H1 (cell line): ENCODE data around the gene TET1. TPM values are rescaled to one million over a fixed set of nuclear protein-coding genes. Genes with fewer than 3 reads are reported as not detected.

Experiments
- CTCF ChIA-PET: fragments of 300-600 bp; sonication (Branson Sonifier 250); formaldehyde crosslinking; loops from one replicate; lab custom pipeline; 2021; ENCODE audit not compliant: partially characterized antibody; lab: Charles Lee
- POLR2A ChIA-PET: fragments of 300-600 bp; sonication (Branson Sonifier 250); formaldehyde crosslinking; loops from one replicate; lab custom pipeline; 2021; ENCODE audit warnings: inconsistent platforms; ENCODE audit not compliant: partially characterized antibody; lab: Charles Lee
- DNase-seq, 2 experiments: peaks; one replicate each; pipeline versions ENCODE4 v3.0.0 to v3.0.0-alpha.2; 2010 to 2022; ENCODE audit warnings: low spot score in 2 of 2, low read depth in 1 of 2, mixed read lengths in 1 of 2
- FAIRE-seq: peaks from 2 replicates; lab custom pipeline; 2011; peaks lifted over from hg19 to GRCh38; lab: Jason Lieb, UNC
- H2AFZ ChIP-seq: 2 replicates; pipeline ENCODE4 v1.8.1; 2012; ENCODE audit warnings: low read length, inconsistent platforms
- H2AK5ac ChIP-seq: 2 replicates; pipeline ENCODE4 v1.6.1; 2013; ENCODE audit warnings: low read depth, low read length
- H2BK120ac ChIP-seq: replicated peaks from 2 replicates; pipeline ENCODE3; 2013; ENCODE audit warnings: low read depth, low read length, inconsistent platforms
- H2BK12ac ChIP-seq: 2 replicates; pipeline ENCODE4 v1.6.1; 2013; ENCODE audit warnings: low read depth, low read length
- H2BK15ac ChIP-seq: 2 replicates; pipeline ENCODE4 v1.6.1; 2013; ENCODE audit warnings: low read length
- H2BK20ac ChIP-seq: 2 replicates; pipeline ENCODE4 v1.6.1; 2013; ENCODE audit warnings: low read length
- H2BK5ac ChIP-seq: 2 replicates; pipeline ENCODE4 v1.6.1; 2013; ENCODE audit warnings: low read depth, low read length
- H3K14ac ChIP-seq: 2 replicates; pipeline ENCODE4 v1.6.1; 2013; ENCODE audit warnings: inconsistent platforms; ENCODE audit not compliant: insufficient read length
- H3K18ac ChIP-seq: 2 replicates; pipeline ENCODE4 v1.6.1; 2013; ENCODE audit warnings: low read length; ENCODE audit errors: extremely low read depth
- H3K23ac ChIP-seq: 2 replicates; pipeline ENCODE4 v1.6.1; 2013; ENCODE audit warnings: inconsistent platforms; ENCODE audit not compliant: insufficient read length
- H3K23me2 ChIP-seq: 2 replicates; pipeline ENCODE4 v1.6.1; 2013; ENCODE audit warnings: low read depth, low read length
- H3K27ac ChIP-seq: 2 replicates; pipeline ENCODE4 v1.6.1; 2011; ENCODE audit warnings: low read depth, low read length, inconsistent platforms
- H3K27me3 ChIP-seq, 4 experiments: replicated peaks in 1 of 4; 1 replicate in 1 of 4; 2 replicates in 3 of 4; pipeline versions ENCODE4 v1.6.1 to v1.8.1; 2011 to 2013; ENCODE audit warnings: low read length in 3 of 4, mild to moderate bottlenecking in 3 of 4, inconsistent platforms in 2 of 4, mixed read lengths in 2 of 4, moderate library complexity in 1 of 4; ENCODE audit not compliant: control insufficient read depth in 3 of 4, insufficient read depth in 3 of 4; ENCODE audit errors: extremely low read depth in 1 of 4
- H3K36me3 ChIP-seq, 4 experiments: 2 replicates each; pipeline versions ENCODE4 v1.6.1 to v1.8.1; 2011 to 2013; ENCODE audit warnings: mild to moderate bottlenecking in 4 of 4, low read length in 3 of 4, moderate library complexity in 2 of 4, control low read depth in 1 of 4, inconsistent platforms in 1 of 4; ENCODE audit not compliant: insufficient read depth in 4 of 4, control insufficient read depth in 2 of 4
- H3K4ac ChIP-seq: replicated peaks from 2 replicates; pipeline ENCODE3; 2013; ENCODE audit warnings: low read length, low read depth, mixed read lengths, inconsistent platforms; ENCODE audit not compliant: insufficient read length
- H3K4me1 ChIP-seq, 4 experiments: replicated peaks in 1 of 4; 1 replicate in 1 of 4; 2 replicates in 3 of 4; pipeline versions ENCODE4 v1.6.1 to v1.8.1; 2011 to 2013; ENCODE audit warnings: low read length in 3 of 4, inconsistent platforms in 2 of 4, mixed read lengths in 1 of 4; ENCODE audit not compliant: insufficient read depth in 4 of 4, control insufficient read depth in 3 of 4
- H3K4me2 ChIP-seq, 2 experiments: 2 replicates each; pipeline versions ENCODE4 v1.6.1 to v1.8.1; 2011 to 2013; ENCODE audit warnings: low read depth in 2 of 2, low read length in 2 of 2, control low read depth in 1 of 2, inconsistent platforms in 1 of 2, mild to moderate bottlenecking in 1 of 2; ENCODE audit not compliant: insufficient read depth in 1 of 2
- H3K4me3 ChIP-seq, 4 experiments: fragments of 200-600, 300-600 bp in 1 of 4; sonication (generic), shearing (Covaris generic), sonication (Bioruptor Twin) in 1 of 4; 2 replicates each; pipeline versions ENCODE4 v1.5.1 to v1.8.1; 2011 to 2016; ENCODE audit warnings: low read length in 4 of 4, low read depth in 3 of 4, control low read depth in 2 of 4, inconsistent platforms in 2 of 4, mild to moderate bottlenecking in 2 of 4, mixed read lengths in 1 of 4, moderate library complexity in 1 of 4; ENCODE audit not compliant: insufficient read depth in 2 of 4; ENCODE audit errors: extremely low read depth in 1 of 4
- H3K56ac ChIP-seq: replicated peaks from 2 replicates; pipeline ENCODE3; 2013; ENCODE audit warnings: low read depth, mild to moderate bottlenecking, mixed read lengths, low read length, inconsistent platforms; ENCODE audit not compliant: insufficient read length
- H3K79me1 ChIP-seq: 2 replicates; pipeline ENCODE4 v1.6.1; 2013; ENCODE audit warnings: low read depth, low read length, control low read depth
- H3K79me2 ChIP-seq, 2 experiments: 2 replicates each; pipeline versions ENCODE4 v1.6.1 to v1.8.1; 2012 to 2013; ENCODE audit warnings: low read length in 2 of 2, mild to moderate bottlenecking in 2 of 2, inconsistent platforms in 1 of 2; ENCODE audit not compliant: insufficient read depth in 2 of 2, control insufficient read depth in 1 of 2
- H3K9ac ChIP-seq, 4 experiments: replicated peaks in 1 of 4; 1 replicate in 1 of 4; 2 replicates in 3 of 4; pipeline versions ENCODE4 v1.6.1 to v1.8.1; 2011 to 2013; ENCODE audit warnings: low read depth in 3 of 4, low read length in 3 of 4, control low read depth in 2 of 4, mild to moderate bottlenecking in 2 of 4, moderate library complexity in 2 of 4, inconsistent platforms in 1 of 4; ENCODE audit errors: extremely low read depth in 1 of 4
- H3K9me3 ChIP-seq, 2 experiments: 2 replicates each; pipeline versions ENCODE4 v1.6.1 to v1.8.1; 2012 to 2013; ENCODE audit warnings: mild to moderate bottlenecking in 2 of 2, moderate library complexity in 2 of 2, control low read depth in 1 of 2, inconsistent platforms in 1 of 2, low read depth in 1 of 2, low read length in 1 of 2, mixed read lengths in 1 of 2; ENCODE audit not compliant: insufficient read depth in 2 of 2
- H4K20me1 ChIP-seq, 2 experiments: replicated peaks in 1 of 2; 2 replicates each; pipeline versions ENCODE3 to v1.8.1; 2011 to 2013; ENCODE audit warnings: inconsistent platforms in 2 of 2, low read length in 2 of 2, mild to moderate bottlenecking in 1 of 2; ENCODE audit not compliant: insufficient read depth in 2 of 2, control insufficient read depth in 1 of 2
- H4K5ac ChIP-seq: 2 replicates; pipeline ENCODE4 v1.6.1; 2013; ENCODE audit warnings: low read length, low read depth, mixed read lengths, inconsistent platforms; ENCODE audit not compliant: insufficient read length
- H4K8ac ChIP-seq: 2 replicates; pipeline ENCODE4 v1.8.0; 2013; ENCODE audit warnings: mild to moderate bottlenecking, moderate library complexity, low read length, inconsistent platforms; ENCODE audit not compliant: insufficient read depth; ENCODE audit errors: extremely low read depth
- H4K91ac ChIP-seq: replicated peaks from 2 replicates; pipeline ENCODE3; 2013; ENCODE audit warnings: low read length, mixed read lengths, inconsistent platforms; ENCODE audit not compliant: insufficient read length
- CREB1 ChIP-seq: IDR thresholded peaks from 2 replicates; pipeline ENCODE4 v1.6.1; 2012; ENCODE audit warnings: inconsistent platforms
- CTBP2 ChIP-seq: IDR thresholded peaks from 2 replicates; pipeline ENCODE4 v1.7.0; 2011; ENCODE audit warnings: borderline replicate concordance, mild to moderate bottlenecking, moderate library complexity, mixed read lengths, low read length; ENCODE audit not compliant: insufficient read depth, insufficient read length
- EP300 ChIP-seq, 2 experiments: IDR thresholded peaks; 1 replicate in 1 of 2; 2 replicates in 1 of 2; pipeline ENCODE4 v1.6.1; 2011 to 2012; ENCODE audit warnings: low read depth in 2 of 2, low read length in 2 of 2, mild to moderate bottlenecking in 2 of 2, borderline replicate concordance in 1 of 2, inconsistent platforms in 1 of 2, moderate library complexity in 1 of 2
- HDAC6 ChIP-seq: IDR thresholded peaks from one replicate; pipeline ENCODE4 v1.7.1; 2012; ENCODE audit warnings: low read depth, mild to moderate bottlenecking, inconsistent platforms, low read length, moderate library complexity
- POLR2A ChIP-seq, 2 experiments: IDR thresholded peaks; 1 replicate in 1 of 2; 2 replicates in 1 of 2; pipeline ENCODE4 v1.6.1; 2011; ENCODE audit warnings: low read depth in 2 of 2, low read length in 2 of 2, mild to moderate bottlenecking in 2 of 2; ENCODE audit errors: control extremely low read depth in 1 of 2
- RBBP5 ChIP-seq: IDR thresholded peaks from 2 replicates; pipeline ENCODE4 v1.7.1; 2012; ENCODE audit warnings: low read depth, mild to moderate bottlenecking, inconsistent platforms, low read length, moderate library complexity, borderline replicate concordance
- RNF2 ChIP-seq: fragments of 200-900, 300-1000 bp; sonication (generic); IDR thresholded peaks from 2 replicates; pipeline ENCODE4 v1.7.1; 2016; ENCODE audit warnings: borderline replicate concordance, low read depth, mild to moderate bottlenecking, antibody characterized with exemption, low read length; ENCODE audit not compliant: poor library complexity, severe bottlenecking; ENCODE audit errors: missing control alignments
- RXRA ChIP-seq: IDR thresholded peaks from 2 replicates; pipeline ENCODE4 v1.6.1; 2011; ENCODE audit warnings: low read depth, mild to moderate bottlenecking, low read length, moderate library complexity; ENCODE audit not compliant: insufficient read depth
- SP2 ChIP-seq: IDR thresholded peaks from 2 replicates; pipeline ENCODE4 v1.6.1; 2012; ENCODE audit warnings: mild to moderate bottlenecking, low read length, inconsistent platforms
- SRF ChIP-seq: IDR thresholded peaks from 2 replicates; pipeline ENCODE4 v1.6.1; 2011; ENCODE audit warnings: mild to moderate bottlenecking, low read depth, low read length, moderate library complexity
- TCF12 ChIP-seq: IDR thresholded peaks from 2 replicates; pipeline ENCODE4 v1.6.1; 2011; ENCODE audit warnings: low read depth, mild to moderate bottlenecking, low read length
- TEAD4 ChIP-seq: IDR thresholded peaks from 2 replicates; pipeline ENCODE4 v1.6.1; 2012; ENCODE audit warnings: low read depth, low read length, inconsistent platforms, mixed read lengths
- YY1 ChIP-seq: IDR thresholded peaks from 2 replicates; pipeline ENCODE4 v1.6.1; 2011; ENCODE audit warnings: low read depth, mild to moderate bottlenecking, low read length
- WGBS, 2 experiments: shearing (Covaris generic) in 1 of 2; methylation state at CpG; one replicate each; pipeline versions ENCODE4 v1.1.6 to v1.1.7; 2013 to 2015; ENCODE audit warnings: low lambda C conversion rate in 2 of 2, mixed read lengths in 2 of 2, inconsistent platforms in 1 of 2, low coverage in 1 of 2, missing lambda C conversion rate in 1 of 2; ENCODE audit not compliant: insufficient replicate concordance in 2 of 2, insufficient coverage in 1 of 2, insufficient read length in 1 of 2; ENCODE audit errors: extremely low coverage in 1 of 2, missing lambda C conversion rate in 1 of 2; 5-methylcytosine and 5-hydroxymethylcytosine counted together
- polyA plus RNA-seq, 7 experiments: library from polyadenylated mRNA; depleted of rRNA in 3 of 7; stranded (reverse) in 5 of 7; unstranded in 2 of 7; fragments of >200 nt in 5 of 7; fragments of 200-250 nt in 2 of 7; gene quantifications; 1 replicate in 5 of 7; 2 replicates in 1 of 7; 4 replicates in 1 of 7; pipeline versions ENCODE4 v1.2.1 to v1.2.3, GENCODE V29; 2011 to 2013; ENCODE audit warnings: missing spikeins in 2 of 7, mixed read lengths in 2 of 7
- total RNA-seq: library from RNA; stranded (reverse); fragmentation: NEBNext Ultra II Directional; extraction: Animal tissue kit (Norgen Biotek cat#: 25700); gene quantifications from 2 replicates; pipeline ENCODE4 v1.2.1, GENCODE V29; 2021
- TF ChIP-seq, protein P1 (sequence below): IDR thresholded peaks from 2 replicates; pipeline ENCODE4 v1.6.1; 2011; ENCODE audit warnings: low read length, improper control_type of control experiment

TET1 gene
- total and polyA plus RNA-seq, 2 of the 8 experiments (the other 6 are each of a cell fraction or from before 2014, with no cell fraction given): 15.2 to 69.3 TPM

DNA sequence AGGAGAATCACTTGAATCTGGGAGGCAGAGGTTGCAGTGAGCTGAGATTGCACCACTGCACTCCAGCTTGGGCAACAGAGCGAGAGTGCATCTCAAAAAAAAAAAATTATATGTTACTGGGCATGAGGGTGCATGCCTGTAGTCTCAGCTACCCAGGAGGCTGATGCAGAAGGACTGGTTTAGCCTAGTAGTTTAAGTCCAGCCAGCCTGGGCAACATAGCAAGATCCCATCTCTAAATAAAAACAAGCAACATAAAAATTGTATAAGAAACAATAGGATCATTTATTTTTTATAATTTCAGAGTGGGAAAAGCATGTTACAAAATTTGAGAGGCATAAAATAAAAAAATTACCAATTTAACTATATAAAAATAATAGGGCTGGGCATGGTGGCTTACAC lies 145.4 kb downstream of the TET1 start:
- Histone ChIP-seq H2AK5ac (no peak overlapping the region), H2BK15ac (no peak overlapping the region), H3K4me1 (no peaks in the 10 kb centered on the region), H3K14ac (no peak overlapping the region), H4K91ac (no peak overlapping the region), H2BK12ac (no peak overlapping the region), H3K27me3 (no peaks in the 10 kb centered on the region), H3K23ac (no peak overlapping the region), H3K18ac (no peak overlapping the region), H4K20me1 (no peaks in the 10 kb centered on the region), H4K5ac (no peak overlapping the region), H4K8ac (no peak overlapping the region), H3K79me2 (no peaks in the 10 kb centered on the region), H3K27ac (no peak overlapping the region), H3K9ac (no peak overlapping the region), H3K9me3 (no peaks in the 10 kb centered on the region), H3K36me3 (no peaks in the 10 kb centered on the region), H2AFZ (no peak overlapping the region), H2BK5ac (no peak overlapping the region), H3K4me2 (no peak overlapping the region), H3K4me3 (no peak overlapping the region), H2BK120ac (no peak overlapping the region), H3K23me2 (no peaks in the 10 kb centered on the region), H2BK20ac (no peak overlapping the region), H3K4ac (no peak overlapping the region), H3K79me1 (no peaks in the 10 kb centered on the region), H3K56ac (no peak overlapping the region)
- WGBS, 2 experiments: 100% methylated on average over 1 of the region's 1 CpG; no CpG with 5 or more reads in 1 of the 2 experiments
- ChIA-PET POLR2A (interaction anchor here (2.0 kb wide), 1 partner anchor 16 kb away, joined by 5 read pairs; the partner anchor contains the start of gene CCAR1), CTCF (no interaction called here)
- FAIRE-seq: no peak
- DNase-seq: no peak
- TF ChIP-seq RXRA (no peak), EP300 (IDR thresholded peaks at IDR 0.05; ENCODE audit: borderline replicate concordance in 1 of 2, low read depth in 2 of 2, low read length in 2 of 2) (no peak), SRF (no peak), POLR2A (IDR thresholded peaks at IDR 0.05; ENCODE audit: control extremely low read depth in 1 of 2, low read depth in 2 of 2, low read length in 2 of 2) (no peak), TCF12 (no peak), RBBP5 (no peak), YY1 (no peak), CREB1 (no peak), HDAC6 (no peak), RNF2 (no peak), CTBP2 (no peak), TEAD4 (no peak), SP2 (no peak)
- TF ChIP-seq, protein P1, sequence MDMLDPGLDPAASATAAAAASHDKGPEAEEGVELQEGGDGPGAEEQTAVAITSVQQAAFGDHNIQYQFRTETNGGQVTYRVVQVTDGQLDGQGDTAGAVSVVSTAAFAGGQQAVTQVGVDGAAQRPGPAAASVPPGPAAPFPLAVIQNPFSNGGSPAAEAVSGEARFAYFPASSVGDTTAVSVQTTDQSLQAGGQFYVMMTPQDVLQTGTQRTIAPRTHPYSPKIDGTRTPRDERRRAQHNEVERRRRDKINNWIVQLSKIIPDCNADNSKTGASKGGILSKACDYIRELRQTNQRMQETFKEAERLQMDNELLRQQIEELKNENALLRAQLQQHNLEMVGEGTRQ: no peak
